Measurements from ENCODE around the gene NEUROD2.

NEUROD2 gene

GRCh38 chr17:39618246-39618913 is 10.7 kb upstream of the NEUROD2 start:
- DNase-seq = no peak

- DNase-seq = peak; percentile 25
Observed at GRCh38 chr17:39617446-39618245, 9.9 kb upstream of the NEUROD2 start.

DNA sequence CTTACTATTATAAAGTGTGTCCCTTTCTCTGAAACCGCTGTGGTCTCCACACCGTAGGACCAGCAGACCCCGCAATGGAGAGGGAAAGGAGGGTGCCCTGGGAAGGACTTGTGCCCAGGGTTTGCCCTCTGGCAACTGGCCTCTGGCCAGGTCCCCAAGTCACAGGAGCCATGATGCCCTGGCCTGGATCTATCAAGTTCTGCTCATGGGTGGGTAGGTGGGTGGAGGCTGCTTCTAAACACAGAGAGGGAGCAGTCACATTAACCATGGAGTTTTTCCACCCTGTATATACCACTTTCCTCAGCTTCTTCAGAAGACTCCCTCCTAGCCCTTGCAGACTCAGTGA is 9.4 kb upstream of the NEUROD2 start:
- no peak for DNase-seq

- DNase-seq = no peak
Observed at GRCh38 chr17:39615434-39615833, 7.7 kb upstream of the NEUROD2 start.

DNA sequence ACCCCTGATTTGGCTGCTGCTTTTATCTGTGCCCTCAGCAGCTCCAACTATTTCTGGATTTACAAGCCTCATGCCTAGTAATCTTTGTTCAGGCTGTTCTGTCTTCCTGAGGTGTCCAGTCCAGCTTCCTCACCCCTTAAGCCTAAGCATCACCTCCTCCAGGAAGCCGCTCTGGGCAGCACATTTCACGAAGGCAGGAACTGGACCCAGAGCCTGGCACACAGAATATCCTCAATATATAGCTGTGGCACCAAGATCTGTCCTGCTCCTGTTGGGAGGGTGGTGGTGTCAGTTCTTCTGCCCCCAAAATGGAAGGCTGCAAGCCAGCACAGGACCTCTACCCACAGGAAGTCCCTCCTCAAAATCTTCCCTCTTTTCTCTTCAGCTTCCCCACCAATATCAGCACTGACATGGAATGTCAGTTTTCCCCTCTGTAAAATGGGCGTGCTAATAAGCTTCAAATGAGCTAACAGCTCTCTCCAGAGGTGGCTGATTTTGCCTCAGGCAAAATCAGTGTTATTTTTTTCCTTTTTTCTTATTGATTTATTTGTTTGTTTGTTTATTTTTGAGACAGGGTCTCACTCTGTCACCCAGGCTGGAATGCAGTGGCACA is 6.9 kb upstream of the NEUROD2 start:
- DNase-seq = no peak

GRCh38 chr17:39612935-39613464 is 5.3 kb upstream of the NEUROD2 start:
- no peak for DNase-seq

- DNase-seq = no peak
Observed at GRCh38 chr17:39612291-39612894, 4.7 kb upstream of the NEUROD2 start.

DNA sequence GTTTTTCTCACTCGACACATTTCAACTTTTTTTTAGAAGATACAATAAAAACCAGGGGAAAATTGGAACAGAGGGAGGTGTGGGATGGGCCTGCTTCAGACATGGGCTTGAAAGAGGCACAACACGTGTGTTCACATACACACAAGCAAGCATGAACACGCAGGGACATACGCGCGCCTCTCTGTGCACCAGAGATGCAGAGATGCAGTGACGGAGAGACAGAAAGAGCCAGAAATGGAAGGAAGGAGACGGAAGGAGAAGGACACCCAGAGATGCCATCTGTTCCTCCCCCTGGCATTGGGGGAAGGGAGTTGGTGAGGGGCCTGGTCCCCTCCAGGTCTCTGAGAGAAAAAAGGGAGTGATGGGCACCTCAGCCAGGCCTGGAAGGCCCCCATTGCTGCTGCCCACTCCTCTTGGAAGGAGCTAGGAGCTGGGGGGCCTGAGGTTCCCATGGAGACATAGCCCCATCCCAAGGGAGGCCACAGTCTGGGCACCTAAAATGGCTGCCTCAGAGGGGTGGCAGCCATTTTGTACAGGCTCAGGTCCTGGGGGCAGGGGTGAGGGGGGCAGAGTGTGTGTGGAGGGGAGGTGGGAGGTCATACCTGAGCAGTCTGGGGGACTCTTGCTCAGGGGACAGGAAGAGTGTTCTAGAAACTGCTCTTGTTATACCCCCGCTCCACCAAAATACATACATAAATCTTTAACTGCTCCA is 3.8 kb upstream of the NEUROD2 start:
- DNase-seq = no peak

- no peak for DNase-seq
Observed at GRCh38 chr17:39609416-39610025, 1.8 kb upstream of the NEUROD2 start.

DNA sequence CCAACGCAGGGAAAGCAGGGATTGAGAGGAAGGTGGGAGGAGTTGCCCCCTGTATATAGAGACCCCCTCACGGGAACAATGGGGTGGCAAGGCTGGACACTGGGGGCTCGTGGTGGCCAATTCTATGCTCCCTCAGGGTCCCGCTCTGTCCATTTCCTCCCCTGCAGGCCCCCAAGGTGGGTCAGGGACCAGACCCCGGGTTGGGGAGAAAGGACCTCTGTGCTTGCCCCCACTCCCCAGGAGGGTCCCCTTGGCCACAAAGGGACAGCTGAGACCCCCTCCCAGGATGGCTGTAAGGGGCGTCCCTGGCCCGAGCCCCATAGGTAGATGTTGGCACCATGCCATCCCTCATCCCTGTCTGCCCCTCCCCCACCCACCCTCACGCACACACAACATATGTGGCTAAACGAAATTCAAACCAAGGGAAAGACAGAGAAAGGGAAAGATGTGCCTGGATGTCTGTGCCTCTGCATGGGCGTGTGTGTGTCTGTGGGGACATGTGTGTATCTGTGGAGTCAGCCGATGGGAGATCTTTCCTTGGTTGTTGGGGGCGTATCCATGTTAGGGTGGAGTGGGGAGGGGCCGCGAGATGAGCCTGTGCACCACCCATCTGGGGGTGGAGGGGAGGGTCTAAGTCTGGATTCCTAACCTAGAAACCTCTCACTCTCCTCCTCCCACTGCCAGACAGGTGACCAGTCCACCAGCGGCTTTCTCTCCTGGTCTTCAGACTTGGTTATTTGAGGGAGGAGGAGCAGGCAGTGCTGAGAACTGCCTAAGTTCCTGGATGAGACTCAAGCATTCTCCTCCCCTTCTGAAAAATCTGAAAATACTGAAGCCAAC is 642 bp upstream of the NEUROD2 start:
- DNase-seq = no peak

GRCh38 chr17:39607057-39607850 is 466 bp downstream of the NEUROD2 start:
- DNase-seq = no peak

- no peak for DNase-seq
Observed at GRCh38 chr17:39606434-39607056, 1.2 kb downstream of the NEUROD2 start.

GRCh38 chr17:39605492-39606433 is 2.0 kb downstream of the NEUROD2 start:
- DNase-seq = no peak

- DNase-seq = no peak
Observed at GRCh38 chr17:39604911-39605491, 2.7 kb downstream of the NEUROD2 start.

DNA sequence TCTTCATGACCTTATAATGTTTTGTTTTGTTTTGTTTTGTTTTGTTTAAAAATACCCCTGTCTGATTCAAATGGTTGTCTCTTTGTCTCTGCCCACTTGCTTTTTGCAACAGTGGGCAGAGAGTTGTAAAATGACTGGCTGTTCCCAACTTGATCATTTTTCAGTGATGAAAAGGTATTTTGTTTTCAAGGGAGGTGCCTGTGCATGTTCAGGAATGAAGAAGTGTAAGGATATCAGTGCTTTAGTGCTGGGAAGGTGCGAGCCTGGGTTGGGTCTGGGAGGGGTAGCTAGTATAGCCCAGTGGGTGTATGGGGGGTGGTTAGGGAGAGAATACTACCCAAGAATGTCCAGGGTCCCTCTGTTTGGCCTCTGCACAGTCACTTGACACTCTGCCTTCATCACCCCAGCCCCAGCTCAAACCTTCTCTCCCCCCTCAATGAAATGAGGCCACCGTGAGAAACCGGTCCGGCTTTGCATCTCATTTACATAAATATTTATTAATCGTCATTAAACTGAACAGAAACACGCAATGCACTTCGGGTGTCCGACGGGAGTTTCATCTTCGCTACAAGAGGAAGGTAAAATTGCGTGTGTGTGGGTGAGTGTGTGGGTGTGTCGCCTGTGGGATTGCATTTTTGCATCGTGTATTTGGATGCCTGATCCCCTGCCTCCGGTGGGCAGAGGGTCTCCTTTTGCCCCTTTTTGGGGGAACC is 4.3 kb downstream of the NEUROD2 start:
- no peak for DNase-seq

- DNase-seq = no peak
Observed at GRCh38 chr17:39602533-39603303, 5.0 kb downstream of the NEUROD2 start.
